OCI-M2 (cell line): ENCODE data around the gene APMAP.

Source experiments
- DNase-seq: peaks from one replicate; lab custom pipeline; 2025; ENCODE audit not compliant: unreplicated experiment; lab: John Stamatoyannopoulos, UW

APMAP gene

DNA sequence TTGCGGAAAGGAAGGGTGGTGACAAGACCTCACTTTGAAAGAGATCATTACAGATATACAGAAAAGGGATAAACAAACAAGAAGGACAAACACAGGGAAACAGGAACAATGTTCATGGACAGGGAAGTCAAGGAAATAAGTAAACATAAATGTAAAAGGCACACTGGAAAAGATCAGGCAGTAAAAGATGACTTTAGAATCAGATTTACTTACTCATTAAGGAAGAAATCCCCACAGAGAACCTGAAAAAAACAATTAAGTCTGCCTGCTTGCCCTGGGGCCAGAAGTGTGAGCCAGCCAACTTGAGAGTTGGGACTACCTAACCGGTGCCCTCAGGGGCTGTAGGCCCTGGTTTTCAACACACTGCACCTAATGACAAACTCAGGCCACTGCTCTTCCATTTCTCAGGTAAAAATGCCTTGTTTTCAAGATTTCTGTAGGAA, 1.7 kb downstream of the APMAP start:
- no peak for DNase-seq

DNA sequence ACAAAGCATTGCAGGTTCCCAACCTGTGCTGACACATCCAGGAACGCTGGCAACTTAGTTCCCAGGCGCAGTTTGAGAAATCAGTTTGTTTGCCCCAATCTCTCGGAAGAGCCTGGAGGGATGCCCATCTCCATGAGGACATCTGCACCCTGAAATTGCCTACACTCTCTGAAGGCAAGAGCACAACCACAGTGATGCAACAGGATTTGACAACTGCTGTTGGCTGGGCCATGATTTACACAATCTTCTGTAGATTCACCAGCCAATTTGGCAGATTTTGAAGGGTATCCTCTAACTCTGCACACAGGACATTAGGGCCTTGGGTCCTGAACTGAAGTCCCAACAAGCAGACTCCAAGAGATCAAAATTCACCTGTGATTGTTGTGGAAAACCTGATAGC, 3.4 kb downstream of the APMAP start:
- DNase-seq, result no peak

DNA sequence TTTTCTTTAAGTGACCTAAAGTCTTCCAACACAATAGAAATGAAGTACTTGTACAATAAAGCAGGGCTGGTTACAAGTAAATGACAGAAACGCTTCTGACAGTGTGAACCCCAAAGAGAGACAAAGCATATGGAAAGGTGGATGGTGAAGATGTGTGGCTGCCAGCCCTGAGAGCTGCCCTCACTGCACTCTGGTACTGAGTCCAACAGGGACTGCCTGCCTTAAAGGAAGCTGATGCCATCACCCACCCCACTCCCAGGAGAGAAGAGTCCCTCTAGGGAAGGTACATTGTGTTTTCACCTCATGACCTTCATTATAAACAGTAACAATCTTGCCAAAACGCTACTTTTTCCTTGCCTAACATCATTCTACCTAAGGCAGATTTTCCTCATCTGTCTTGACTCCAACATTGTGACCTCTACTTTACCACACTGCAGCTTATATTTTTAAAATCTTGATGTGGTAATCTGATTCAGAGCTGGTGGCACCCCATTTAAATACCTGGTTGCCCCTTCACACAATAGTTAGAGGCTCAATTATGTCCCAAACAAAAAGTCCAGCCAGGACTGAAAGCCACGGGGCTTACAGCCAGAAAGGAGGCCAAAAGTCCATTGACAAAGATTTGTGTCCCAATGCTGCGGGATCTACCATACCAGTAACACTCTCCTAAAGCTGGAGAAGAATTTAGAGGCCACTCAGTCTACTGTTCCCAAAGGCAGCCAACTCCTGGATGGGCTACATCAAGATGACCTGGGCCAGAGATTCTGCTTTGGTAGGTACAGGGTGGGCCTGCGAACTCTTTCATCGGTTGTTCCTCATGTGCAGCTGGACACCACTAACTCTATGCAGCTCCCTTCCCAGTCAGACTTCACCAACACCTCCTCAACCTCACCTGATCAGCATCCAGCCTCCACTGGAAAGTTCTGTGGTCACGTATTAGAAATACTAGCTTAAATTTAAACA, 4.4 kb downstream of the APMAP start:
- DNase-seq, result no peak

DNA sequence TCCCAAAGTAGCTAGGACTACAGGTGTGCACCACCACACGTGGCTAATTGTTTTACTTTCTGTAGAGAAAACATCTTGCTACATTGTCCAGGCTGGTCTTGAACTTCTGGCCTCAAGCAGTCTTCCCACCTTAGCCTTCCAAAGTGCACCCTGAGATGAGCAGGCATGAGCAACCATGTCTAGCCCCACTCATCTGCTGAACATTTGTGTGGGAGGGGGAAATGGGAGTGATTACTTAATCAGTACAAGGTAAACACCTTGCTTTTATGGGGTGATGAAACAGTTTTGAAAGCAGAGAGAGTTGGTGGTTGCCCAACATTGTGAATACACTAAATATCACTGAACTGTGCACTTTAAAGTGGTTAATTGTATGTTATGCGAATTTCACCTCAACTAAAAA, 5.3 kb downstream of the APMAP start:
- no peak for DNase-seq

DNA sequence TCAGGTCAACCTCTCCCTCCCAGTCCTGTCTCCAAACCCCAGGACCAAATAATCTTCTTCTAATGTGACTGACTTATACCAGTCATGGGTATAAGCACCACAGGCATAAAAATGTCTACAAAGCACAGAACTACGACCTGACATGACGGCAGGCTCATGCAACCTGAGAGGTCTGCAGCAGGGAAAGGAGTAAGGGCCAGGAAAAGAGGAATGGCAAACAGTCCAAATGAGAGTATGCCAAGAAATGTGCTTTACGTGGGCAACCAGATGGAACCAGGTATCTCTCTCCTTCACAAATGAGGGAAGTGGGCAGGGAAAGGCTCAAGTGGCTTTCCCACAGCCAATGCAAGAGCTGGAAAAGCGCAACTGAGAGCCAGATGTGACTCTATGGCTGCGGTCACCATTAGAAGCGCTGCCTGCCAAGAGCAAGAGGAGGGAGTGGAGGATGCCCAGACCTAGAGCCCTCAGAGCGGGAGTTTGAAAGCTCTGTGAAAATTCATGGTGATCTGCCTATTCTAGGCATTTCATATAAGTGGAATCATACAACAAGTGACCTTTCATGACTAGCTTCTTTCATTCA, 6.0 kb downstream of the APMAP start:
- no peak for DNase-seq

DNA sequence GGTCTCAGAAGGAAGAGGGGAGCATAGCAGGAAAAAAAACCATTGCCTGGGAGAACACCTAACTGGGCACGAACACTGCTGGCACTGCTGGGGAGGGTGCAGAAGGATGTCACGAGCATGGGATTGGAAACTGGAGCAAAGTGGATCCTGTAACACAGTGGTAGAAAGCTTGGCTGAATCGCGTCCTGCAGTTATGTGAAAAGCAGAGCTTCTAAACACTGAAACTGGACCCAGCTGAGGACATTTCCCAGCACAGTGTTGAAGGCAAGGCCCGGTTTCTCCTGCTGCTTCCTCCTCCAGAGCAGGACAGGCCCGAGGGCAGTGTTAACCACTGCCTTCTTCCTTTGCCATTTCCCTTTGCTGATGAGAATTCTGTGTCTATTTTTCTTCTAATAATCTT, 6.7 kb downstream of the APMAP start:
- no peak for DNase-seq

DNA sequence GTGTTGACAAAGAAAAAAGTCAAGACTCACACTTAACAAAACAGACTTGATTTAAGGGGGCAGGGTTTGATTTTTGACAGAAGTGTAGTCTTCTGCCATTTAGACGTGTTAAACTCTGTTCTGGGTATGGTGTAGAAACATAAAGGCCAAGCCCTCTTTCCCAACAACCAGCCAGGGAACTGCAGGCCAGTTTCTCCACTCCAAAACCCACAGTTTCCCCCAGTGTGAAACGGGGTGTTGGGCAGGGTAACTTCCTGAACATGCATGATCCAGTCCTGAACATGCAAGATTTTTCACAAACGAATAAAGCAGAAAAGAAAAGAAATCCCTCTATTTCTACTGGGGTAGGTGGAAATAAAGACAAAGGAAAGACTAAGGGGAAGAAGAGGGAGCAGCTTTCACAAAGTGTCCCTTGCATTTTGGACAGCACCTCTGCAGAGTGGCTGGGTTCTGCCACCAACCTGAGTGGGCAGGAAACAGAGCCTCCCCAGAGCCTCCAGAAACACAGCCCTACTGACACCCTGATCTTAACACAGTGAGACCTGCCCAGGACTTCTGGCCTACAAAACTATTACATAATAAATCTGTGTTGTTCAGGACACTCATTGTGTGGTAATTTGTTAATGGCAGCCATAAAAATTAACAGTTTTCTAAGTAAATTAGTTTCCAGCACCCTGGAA, 7.5 kb downstream of the APMAP start:
- DNase-seq, result no peak

DNA sequence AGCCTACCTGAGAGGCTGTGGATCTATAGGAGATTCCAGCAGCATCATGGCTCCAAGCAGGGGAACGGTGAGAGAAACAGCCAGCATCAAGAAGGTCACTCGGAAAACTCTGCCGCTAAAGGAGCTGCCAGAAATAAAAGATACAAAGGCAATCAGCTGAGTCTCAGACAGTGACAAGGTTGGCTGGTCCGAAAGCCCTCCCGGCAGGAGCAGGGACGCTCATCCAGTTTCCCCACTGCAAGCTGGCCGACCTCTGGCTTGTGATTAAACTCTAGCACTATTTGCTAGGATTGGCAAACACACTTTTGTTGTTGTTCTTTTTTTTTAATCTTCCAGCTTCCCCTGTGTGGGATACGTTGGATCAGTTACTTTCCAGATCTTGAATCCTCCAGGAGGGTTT, 8.7 kb downstream of the APMAP start:
- DNase-seq, result no peak

DNA sequence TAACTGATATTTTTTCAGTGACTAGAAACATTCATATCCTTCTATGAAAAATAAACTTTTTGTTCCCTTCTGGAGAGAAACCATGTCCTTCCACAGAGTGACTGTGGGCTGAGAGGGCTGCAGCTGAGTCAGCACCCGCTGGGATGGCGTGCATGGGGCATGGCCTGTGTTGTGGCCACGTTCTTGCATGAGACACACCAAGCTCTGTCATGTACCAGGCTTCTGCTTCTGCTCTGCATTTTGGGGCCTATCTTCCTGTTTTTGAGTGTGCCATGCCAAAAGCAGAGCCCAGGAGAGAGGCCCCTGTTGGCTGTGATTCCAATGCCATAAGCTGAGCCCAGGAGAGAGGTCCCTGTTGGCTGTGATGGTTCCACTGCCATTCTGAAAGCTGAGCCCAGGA, 10.8 kb downstream of the APMAP start:
- no peak for DNase-seq

DNA sequence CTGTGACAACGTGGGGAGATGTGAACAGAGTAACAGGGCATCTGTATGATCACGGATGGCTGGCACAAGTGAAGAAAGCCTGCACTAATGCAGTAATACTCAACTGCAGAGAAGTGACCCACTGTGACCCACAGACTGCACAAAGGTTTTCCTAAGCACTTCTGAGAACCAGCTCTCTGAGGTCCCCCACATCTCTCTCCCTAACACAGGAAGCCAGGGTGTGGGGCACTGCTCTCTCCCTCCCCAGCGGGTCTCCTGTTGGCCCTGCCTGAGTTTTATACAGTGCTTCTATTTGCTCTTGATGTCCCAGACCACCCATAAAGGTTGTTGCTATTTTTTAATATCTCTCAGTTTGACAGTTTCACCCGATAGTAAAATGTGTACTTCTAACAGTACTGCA, 11.3 kb downstream of the APMAP start:
- no peak for DNase-seq

DNA sequence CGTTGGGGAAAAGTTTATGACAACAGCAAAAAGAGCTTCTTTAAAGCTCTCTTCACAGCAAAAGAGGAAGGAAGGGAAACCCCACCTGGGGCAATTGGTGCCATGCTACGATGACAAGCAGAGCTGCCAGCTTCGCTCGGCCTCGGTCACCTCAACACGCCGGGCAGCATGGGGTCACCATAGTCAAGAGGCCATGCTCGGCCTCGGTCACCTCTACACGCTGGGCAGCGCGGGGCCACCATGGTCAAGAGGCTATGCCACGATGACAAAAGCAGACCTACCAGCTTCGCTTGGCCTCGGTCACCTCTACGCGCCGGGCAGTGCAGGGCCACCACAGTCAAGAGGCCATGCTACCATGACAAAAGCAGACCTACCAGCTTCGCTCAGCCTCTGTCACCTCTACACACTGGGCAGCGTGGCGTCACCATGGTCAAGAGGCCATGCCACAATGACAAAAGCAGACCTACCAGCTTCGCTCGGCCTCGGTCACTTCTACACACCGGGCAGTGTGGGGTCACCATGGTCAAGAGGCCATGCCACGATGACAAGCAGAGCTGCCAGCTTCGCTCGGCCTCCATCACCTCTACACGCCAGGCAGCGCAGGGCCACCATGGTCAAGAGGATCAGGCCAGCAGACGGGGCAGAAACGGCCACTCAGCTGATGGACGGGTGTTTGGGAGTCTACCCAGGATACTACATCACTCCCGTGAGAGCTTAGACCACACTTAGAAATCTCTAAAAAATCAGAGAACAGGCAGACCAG, 12.1 kb downstream of the APMAP start:
- no peak for DNase-seq

DNA sequence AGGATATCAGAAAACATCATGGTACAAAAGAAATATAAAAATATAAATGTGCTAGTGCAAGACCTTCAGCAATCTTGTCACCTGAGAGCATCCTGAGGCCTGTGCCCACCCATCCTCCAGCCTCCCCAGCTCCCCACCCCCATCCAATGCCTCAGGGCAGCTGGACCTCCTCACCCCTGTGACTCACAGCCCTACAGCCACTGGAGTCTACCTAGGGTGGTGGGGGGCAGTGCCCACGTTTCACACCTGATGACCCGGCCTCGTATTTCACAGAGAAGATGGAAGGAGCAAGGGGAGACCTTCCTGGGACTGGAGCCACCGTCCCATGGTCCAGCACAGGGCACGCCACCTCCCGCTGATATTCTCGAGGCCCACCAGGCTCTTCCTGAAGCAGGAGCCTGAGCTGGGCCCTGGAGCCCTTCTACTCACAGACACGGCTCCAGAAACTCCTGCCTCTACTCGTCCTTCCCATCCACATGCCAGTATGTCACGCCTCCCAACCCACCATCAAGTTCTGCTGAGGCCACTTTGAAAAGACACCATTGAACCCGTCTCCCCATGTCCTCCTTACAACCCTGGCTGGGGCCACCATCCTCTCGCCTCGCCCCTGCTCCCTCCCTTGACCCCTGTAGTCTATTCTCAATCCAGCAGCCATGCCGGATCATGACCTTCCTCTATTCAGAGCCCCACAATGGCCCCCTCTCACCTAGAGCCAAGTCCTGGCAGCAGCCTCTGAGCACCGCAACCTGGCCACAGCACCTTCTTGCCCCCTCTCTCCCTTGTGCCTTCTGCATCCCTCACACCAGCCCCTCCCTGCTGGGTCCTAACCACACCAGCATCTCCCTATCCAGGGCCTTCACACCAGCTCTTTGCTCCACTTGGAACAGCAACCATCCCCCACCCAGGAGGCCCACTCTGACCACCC, 13.3 kb downstream of the APMAP start:
- DNase-seq, result no peak

DNA sequence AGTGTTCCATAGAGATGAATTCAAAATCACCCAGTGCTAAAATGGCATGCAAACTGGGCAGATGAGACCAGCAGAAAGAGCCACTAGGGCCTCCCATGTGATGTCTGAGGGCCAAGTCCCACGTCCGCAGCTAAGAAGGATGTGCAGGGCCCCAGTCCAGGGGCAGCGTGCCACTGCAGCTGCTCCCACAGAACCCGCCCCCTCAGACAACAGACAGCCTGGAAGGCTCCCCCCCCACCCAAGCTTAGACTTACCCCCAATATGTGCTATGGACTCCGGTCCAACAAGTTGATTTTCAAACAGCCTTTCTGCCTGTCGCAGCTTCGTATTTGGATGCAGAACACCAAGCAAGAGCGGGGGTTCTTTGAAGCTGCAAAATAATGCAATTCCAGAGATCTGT, 14.0 kb downstream of the APMAP start:
- no peak for DNase-seq

DNA sequence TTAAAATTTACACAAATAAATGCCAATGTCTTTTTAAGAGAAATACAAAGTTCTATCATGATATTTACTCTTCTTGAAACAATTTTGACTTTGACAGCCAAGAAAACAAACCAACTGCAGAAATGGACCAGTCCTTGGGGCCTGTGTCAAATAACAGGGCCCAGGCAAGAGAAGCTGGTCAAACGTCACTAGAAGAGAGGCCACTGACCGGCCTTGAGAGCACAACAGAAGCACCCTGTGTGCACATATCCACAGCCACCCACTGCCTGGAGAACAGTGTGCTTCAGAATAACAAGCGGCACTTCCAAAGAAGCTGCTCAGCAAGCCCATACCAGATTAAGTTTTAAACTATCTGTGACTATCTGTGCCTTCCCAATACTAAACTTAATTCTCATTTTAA, 14.8 kb downstream of the APMAP start:
- DNase-seq, result no peak

DNA sequence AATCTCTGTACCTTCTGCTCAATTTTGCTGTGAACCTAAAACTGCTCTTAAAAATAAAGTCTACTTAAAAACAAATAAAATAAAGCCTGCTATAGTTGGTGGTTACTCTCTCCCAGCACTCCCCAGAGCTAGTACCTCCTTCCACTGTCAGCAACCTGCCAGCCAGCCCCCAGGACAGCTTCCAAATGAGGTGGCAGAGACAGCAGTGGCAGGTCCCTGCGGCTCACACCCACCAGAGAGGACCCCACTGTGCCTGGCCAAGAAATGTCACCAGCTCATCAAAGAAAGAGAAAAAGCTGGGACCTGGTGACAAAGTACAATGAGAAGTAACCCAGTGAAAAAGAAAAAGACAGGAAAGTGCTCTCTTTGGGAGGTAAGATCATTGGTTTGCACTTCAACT, 15.2 kb downstream of the APMAP start:
- DNase-seq, result no peak

DNA sequence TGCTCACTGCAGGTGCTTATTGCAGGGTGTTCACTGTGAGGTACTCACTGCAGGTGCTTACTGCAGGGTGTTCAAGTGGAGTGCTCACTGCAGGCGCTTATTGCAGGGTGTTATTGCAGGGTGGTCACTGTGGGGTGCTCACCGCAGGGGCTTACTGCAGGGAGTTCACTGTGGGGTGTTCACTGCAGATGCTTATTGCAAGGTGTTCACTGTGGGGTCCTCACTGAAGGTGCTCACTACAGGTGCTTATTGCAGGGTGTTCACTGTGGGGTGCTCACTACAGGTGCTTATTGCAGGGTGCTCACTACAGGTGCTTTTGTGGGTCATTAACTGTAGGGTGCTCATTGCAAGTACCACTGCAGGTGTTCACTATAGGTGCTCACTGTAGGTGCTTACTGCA, 20.2 kb downstream of the APMAP start:
- DNase-seq, result no peak

DNA sequence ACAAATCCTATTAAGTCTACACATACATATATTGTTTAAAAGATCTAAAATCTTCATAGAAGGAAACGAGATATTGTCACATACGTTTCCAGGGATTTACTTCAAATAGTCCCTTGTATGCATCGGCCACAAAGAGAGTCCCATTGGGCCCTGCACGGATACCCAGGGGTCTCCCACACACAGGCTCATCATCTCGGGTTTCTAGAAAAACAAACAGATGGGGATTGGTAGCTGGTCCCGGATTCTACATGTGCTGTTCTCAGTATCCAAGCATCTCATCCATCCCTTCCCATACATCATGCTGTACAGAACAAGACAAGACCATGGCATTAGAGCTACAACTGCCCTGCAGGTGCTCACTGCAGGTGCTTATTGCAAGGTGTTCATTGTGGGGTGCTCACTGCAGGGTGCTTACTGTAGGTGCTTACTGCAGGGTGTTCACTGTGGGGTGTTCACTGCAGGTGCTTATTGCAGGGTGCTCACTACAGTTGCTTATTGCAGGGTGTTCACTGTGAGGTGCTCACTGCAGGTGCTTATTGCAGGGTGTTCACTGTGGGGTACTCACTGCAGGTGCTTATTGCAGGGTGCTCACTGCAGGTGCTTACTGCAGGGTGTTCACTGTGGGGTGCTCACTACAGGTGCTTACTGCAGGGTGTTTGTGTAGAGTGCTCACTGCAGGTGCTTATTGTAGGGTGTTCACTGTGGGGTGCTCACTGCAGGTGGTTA, 21.0 kb downstream of the APMAP start:
- DNase-seq, result no peak

DNA sequence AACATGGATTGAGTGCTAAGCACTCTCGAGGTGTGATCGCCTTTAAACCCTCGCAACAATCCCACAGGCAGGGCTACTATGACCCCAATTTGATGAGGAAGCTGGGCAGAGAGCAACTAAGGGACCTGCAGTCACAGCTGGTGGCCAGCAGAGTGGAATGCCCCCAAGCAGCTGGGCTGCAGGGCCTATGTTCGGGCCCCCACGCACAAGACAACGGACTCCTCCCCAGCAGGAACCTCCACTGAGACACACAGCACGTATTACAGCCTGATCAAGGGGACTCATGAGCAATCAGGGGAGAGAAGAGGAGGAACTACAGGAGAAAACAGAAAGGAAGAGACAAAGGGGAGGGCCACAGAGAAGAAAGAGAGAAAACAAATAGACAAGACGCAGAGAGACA, 21.8 kb downstream of the APMAP start:
- no peak for DNase-seq

DNA sequence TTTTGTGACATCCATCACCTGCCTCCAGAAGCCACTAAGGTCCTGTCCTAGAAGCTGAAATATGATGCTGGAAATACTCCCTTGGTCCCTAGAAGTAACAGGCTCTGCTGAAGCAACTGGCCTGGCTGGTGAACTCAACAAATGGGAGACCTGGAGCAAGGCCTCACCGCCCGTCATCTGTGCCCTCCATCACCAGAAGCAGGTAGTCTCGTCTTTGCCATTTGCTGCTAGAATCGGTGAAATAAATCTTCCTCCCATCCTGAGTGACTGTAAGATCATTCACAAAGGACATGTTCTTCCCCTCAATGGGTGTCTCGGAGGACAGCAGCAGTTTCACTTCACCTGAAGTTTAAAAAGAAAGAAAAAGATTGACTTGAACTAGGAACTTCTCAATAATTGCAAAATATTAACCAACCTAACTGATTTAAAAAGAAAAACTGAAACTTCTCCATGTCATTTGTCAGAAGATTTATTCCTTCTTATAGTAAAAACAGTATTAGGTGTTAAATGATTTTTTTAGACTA, 22.5 kb downstream of the APMAP start:
- no peak for DNase-seq
